GM21381 (cell line): ENCODE measurements around the gene ABO.
"Not testable (repeated sequence)": the region's sequence is repeated elsewhere in the genome, so short reads cannot be mapped to it uniquely, and the experiment has no call there.

Experiments used
- ATAC-seq: cut with Tn5 transposase; IDR thresholded peaks from one replicate; pipeline ENCODE4 v1.9.1; 2021; ENCODE audit warnings: mild to moderate bottlenecking, moderate library complexity; ENCODE audit not compliant: unreplicated experiment

The ABO gene

DNA sequence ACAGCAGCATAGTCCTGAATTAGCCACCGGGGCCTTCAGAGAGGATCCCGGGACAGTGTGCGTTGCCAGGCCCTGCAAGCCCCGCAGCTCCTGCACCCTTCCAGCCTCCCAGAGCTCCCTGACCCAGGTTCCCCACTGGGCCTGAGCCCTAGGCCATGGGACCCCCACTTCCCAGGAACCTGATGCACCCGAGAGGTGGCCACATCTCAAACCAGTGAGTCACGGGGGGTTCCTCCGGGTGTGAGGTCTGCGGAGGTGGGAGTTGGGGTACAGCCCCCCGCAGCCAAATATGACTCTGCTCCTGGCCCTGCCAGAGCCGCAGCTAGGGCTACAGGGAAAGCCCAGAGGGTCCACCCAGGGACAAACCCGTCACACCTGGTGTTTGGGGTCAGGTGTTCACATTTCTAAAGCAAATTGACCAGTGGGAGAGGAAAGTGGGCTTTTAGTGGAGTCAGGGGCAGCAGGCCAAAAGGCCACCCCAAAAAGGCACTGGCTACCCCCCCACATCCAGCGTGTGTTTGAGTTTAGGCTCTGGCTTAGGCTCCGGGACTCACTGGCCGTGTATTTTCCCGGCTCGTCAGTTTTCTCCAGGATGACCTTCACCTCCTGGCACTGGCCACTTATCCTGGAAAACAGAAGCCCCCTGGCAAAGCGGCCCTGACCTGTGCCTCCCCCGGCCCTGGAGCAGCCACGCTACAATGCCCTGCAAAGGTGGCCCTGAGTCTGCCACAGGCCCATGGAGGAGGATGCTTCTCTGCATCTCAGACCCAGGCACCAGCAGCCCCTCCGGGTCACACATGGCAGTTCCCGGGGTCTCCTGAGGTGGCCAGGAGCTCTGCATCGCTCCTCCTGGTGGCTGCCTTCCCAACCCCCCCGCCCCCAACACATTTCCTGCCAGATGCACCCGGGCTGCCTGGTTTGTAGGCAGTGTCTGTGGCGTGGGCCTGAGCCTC lies 48.5 kb downstream of the ABO start:
- ATAC-seq, result no peak

DNA sequence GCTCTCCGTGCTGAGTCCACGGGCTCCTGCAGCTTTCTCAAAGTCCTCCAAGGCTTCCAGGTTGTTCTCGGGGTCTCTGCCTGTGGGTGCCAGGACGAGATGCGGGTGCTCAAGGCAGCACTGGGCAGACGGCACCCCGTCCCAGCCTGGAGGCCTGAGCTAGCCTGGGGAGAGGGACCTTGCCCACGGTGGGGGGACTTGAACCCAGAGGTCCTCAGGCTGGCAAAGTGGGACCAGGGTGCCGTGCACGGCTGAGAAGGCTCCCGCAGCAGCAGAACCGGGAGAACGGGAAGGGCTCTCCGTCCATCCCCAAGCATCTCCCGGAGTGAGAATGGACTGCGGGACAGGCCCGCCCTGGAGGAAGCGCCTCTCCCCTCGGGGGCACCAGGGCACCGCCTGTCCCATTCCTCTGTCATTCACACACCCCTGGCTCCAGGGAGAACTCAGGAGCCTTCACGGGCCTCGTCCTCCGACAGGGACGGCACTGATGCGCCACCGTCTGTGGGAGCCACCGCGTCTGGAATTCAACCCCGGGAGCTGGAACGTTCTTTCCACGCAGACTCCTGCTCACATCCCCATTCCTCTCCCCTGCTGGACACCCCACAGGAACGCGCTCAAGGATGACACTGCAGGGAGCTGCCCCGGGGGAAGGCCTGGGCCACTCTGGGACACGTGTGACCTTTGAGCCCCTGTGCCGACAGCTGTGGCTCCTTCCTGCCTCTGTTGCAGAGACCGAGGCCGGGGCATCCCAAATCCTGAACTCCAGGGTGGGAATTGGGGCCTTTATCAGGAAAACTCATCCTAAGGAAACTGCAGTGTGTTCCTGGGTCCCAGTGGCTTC lies 49.6 kb downstream of the ABO start:
- ATAC-seq, result no peak

DNA sequence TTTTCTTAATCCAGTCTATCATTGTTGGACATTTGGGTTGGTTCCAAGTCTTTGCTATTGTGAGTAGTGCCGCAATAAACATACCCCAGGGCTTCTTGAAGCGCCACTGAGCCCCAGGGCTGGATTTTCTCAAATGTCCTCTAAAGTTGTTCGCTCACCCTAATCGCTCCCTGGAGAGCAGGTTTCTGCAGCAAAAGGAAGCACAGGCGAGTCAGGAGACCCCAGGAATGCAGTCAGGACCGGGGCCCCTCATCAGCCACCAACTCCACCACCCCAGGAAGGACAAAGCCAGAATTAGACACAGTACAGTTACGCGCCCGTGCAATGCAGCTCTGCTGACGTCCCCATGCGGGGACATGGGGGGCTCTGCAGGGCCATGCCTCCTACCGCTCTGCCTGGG lies 50.2 kb downstream of the ABO start:
- ATAC-seq, result no peak

DNA sequence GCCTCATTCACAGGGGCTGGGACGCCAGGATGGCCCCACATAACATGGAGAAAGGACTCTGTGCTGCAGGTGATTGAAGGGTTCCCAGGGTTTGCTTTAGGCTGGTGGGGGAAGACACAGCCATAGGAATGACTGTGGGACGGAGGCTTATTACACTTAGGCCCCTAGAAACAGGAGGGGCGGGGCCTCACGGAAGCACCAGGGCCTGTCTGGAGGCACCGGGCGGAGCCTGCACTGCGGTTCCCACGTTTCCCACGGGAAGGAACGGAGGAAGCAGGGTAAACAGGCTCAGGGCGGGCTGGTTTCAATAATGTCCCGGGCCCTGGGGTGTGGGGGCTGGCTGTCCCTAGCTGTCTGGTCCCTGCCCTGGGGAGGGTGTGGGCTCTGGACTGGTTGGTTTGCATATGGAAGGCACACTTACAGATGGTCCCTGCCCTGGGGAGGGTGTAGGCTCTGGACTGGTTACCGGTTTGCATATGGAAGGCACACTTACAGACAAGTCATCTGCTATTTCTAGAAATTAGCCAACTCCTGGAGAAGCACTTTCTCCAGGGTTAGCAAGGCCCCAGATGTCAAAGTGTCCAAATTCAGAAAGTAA lies 51.7 kb downstream of the ABO start:
- ATAC-seq, result not testable (repeated sequence)

DNA sequence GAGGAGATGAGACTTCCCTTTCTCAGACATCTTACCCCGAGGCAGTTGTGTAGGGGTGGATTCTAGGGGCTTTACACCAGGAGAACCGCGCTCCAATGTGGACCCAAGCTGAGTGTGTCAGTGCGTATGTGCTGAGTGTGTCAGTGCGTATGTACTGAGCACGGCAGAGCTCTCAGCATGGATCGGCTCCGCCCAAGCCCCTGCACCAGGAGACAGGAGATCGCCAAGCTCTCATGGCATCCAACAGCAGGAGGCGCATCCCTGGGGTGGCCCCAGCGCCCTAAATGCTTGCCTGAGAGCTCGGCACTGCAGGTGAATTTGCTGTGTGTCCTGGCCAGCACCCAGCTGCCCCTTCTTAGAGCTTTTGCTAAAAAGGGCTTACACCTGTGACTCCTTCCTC lies 53.0 kb downstream of the ABO start:
- not testable (repeated sequence) for ATAC-seq

DNA sequence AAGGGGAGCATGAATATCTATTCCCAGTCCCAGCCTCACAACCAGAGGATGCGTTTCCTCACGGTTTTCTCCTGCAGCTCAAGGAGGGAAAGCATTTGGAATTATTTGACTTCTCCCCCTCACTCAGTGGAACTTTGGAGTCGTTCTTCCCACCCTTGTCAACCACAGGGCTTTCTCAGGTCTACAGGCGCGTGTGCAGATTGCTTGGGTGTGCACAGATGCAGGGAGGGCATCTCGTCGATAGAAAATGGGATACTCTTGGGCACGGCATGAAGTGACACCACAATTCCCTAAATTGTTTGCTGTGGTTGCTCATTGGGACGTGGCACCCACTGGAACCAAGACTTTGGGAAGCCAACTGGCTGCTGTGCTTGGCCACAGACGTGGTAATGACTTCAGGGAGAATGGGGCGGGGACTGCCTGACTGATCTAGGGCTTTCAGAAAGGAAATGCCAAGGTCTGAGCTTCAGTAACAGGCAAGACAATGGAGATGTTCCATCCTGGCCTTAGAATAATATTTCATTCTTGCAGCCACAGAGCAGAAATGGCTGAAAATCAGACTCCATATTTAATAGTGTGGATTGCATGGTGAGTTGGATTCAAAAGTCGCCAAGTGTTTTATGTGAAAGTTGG lies 53.7 kb downstream of the ABO start:
- no peak for ATAC-seq

DNA sequence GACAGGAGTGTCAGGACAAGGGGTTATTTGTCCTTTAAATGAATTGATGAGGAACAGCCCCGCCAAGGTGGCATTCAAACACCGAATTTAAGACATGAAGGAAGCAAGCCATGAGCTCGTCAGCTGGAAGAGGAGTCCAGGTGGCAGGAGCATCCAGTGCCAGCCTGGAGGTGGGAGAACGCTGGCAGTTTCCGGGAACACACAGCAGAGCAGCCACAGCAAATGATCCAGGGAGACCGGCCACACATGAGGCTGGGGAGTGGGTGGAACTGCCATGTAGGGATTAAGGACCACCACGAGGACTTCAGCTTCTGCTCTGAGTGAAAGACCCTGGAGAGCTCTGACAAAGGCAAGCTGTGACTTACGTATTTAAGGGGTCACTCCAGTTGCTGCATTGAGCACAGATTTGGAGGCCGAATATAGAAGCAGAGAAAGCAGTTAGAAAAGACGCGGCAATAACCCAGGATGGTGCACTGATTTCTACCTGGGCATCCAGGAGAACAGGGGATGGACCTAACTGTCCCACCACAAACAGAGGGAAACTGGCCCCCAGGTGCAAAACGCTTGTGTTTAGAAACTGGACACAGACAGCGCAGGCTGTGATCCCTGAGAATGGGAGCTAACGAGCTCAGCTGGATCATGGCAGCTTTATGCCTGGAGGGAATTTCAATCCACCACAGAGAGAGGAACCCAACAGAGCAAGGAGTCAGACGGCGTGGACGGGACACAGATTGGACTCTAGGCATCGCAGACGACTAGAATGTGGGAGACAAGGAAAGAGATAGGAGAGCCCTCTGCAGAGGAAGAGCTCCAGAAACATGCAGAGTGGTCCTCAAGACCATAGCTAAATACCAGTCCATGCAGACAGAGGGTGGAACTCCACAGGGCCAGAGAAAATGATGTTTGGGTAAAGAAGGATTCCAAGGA lies 56.7 kb downstream of the ABO start:
- not testable (repeated sequence) for ATAC-seq

DNA sequence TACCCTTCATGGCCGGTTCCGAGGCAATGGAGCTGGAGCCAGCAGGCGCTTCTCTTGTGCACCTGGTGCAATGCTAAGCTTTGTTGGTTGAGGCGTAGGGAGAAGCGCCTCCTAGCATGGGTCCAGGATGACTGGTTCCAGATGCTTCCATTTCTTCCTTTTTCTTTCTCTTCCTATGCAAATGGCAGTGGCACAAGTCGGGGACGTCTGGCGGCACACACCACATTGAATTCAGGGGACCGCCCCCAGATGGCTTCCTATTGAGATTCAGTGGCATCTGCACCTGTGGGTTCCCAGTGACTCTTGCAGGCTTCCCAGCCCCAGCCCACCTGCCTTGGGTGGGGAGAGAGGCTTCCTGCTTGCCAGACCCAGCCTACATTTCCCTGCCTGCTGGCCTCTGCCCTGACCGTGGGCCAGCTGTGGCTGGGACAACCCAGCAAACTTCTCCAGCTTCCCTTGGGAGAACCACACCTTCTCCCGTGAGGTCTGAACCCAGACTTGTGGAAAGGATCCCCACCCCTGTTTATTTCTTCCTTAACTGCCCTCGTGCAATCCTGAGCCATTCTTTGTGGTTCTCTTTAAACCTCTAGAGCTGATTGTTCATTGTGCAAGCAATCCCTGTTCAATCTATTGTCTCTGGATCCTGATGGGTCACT lies 57.5 kb downstream of the ABO start:
- not testable (repeated sequence) for ATAC-seq

DNA sequence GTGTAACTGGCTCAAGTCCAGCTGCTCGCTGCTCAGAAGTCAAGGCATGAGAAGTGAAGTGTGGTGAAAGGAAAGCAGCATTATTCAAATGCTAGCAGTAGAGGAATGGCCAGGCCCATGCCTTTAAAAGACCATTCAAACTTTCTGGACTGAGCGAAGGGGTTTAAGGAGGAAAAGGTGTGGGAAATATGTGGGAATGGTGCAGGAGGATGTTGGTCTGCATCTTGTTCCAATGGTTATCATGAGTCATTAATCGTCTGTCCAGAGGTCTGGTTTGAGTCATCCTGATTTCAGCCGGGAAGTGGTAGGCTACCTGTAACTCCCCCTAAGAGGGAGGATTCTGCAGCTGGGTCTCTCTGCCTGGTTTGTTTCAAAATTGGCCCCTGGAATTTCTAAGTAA lies 60.7 kb downstream of the ABO start:
- ATAC-seq, result not testable (repeated sequence)

DNA sequence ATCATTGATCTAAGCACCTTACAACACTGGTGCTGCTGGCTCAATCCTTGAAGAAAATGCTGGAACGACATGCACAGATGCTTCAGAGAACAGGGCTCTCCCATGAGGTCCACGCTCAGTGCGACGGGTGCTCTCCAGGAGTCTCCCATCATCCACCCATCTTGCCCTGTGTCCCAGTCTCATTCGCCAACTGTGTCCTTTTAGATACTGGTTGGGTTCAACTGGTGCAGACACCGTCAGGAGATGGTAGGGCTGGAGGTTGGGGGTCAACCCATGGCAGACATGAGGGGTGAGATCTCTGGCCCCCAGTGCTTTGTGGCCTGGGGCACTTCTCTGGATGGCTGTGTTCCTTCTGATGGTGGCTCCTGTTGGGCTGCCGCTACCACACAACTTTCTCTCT lies 64.4 kb downstream of the ABO start:
- no peak for ATAC-seq

DNA sequence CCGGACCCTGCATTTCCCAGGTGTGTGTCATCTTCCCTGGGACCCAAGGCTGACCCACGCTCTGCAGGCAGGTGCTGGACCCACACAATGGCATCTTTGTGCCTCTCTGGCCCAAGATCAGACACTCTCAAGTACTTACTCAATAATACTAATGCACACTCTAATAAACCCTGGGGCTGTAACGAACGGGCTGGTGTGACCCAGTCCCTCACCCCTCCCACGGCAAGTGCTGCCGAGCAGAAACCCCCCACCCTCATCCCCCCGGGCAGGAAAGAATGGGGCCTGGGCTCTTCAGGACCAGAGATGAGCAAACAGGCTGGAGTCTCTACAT lies 64.8 kb downstream of the ABO start:
- ATAC-seq, result no peak

DNA sequence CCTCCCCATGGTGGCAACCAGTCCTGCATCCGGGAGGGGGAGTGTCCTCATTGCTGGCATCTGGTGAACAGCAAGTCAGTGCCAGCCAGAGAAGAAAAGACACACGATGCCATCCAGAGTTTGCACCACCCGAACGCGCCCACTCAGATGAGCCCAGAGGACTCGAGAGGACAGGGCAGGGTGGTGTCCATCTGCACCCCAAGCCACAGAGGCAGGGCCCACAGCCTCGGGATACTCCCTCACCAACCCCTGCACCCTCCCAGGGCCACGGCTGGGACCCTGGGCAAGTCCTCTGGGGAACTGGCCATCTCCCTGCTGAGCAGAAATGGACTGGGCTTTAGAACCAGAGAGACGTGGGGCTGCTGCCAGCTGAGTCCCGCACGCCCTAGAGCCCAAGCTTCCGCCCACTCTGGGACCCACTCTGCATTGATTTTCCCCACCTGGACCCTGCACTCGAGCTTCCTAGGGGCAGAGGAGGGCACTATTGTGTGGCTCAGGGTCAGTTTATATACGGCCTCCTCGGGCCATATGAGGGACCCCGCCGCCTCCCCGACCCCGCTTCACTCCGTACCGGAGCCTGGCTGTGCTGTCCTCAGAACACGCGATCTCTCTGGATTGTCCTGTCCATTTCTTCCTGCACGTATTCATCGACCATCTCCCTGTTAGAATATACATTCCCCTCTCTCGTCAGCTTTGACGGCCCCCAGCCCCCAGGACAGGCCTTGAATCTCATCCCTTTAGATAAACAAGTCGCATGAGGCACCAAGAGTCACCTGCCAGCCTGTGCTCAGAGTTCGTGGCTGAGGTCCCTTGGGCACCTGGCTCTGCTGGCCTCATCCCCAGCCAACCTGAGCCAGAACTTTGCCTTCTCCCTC lies 65.4 kb downstream of the ABO start:
- not testable (repeated sequence) for ATAC-seq

DNA sequence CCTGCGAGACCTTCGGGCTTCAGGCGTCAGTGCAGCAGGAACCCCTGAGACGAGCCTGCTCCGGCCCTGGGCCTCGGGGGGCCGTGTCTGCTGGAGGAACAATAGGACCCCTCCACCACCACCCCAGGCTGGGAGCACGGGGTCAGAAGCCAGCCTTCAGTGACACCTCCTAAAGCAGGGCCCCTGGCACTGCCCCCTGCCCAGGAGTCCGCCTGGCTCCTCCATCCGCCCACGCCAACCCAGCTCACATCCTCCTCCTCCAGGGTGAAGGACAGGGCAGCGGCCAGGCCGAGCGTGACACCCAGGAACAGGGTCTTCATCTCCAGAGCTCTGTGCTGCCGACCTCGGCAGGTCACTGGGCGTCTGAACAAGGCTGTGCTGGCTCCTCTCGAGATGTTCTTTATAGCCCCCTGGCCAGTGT lies 66.1 kb downstream of the ABO start, which contains the start of gene OBP2B:
OBP2B (minus strand) TSS at position 371 of the 421 bp plus-strand sequence; CDS start at position 320, 51 bp downstream.
- ATAC-seq, result not testable (repeated sequence)

DNA sequence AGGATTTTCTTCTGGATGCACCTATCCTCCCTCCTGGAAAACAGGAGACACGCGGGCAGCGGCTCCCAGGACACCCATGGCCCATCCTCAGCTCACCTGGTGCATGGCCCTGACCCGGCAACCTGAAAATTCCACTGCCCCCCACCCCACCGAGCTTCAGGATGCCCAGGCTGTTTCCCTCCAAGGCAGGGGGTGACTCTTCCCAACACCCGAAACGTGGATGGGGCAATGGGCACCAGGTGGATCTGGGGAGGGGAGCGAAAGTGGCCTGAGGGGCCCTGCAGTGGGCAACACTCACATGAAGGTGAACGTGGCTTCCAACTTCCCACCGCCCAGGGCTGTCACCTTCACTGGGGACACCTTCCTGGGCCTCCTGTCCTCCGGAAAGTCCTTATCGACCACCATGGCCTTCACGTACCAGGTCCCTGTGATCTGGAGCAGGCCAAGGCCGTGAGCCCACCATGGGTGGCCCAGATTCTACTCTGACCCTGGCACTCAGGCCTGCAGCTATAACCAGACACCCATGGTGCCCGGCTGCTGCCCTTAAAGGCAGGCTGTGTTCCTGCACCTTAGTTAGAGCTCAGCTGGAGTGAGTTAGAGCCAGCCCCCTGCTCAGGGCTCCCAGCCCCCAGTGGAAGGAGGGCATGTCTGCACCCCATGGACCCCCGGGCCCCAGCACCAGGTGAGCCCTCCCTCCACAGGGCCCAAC lies 66.7 kb downstream of the ABO start:
- not testable (repeated sequence) for ATAC-seq

DNA sequence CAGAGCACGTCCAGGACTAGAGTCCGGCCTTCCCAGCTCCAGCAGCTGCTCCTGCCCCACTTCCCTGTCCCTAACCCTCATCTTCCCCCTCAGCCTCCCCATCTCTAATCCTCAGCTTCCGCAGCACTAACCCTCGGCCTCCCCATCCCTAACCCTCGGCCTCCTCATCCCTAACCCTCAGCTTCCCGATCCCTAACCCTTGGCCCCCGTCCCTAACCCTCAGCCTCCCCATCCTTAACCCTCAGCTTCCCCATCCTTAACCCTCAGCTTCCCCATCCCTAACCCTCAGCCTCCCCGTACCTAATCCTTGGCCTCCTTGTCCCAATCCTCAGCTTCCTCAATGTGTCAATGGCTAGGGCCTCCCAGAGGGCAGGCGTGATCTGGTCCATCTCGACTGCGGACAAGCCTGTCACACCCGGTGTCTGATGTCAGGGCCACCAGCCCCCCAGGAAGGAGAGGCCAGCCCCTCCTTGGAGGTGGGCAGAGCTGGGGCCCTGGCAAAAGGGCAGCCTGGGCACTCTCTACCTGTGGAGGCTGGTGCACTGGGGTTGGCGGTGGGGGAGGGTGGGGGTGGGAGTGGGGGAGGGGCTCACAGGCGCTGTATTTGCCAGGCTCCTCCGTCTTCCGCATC lies 67.3 kb downstream of the ABO start:
- no peak for ATAC-seq

DNA sequence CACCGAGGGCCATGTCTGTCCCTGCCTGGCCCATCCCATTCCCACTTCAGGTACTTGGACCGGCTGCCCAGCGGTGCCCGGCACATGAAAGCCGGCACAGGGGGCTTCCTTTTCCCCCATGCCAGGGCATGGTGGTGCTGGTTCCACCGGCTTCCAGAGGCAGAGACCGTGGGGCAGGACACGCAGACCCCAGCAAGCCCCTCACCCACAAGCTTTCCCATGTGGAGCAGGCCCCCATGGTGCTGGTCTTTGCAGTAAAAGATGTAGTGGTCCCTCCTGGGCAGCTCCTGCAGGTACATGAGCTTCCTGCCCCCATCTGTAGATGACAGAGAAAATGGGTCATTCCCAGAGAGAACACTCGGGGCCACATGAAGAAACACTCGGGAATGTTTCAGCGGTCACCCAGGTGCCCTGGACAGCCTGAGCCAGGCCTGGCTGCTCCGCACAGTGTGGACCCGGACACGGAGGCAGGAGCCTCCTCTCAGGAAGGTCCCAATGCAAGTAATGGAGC lies 67.9 kb downstream of the ABO start:
- no peak for ATAC-seq
